Psoas muscle (tissue), 8 donors: ENCODE results near the gene NFE2L2. TPM values are rescaled to one million over a fixed set of nuclear protein-coding genes. Genes with fewer than 3 reads are reported as not detected.
A peak's percentile ranks its signal among the peaks of the same experiment; 100 is the strongest.

ENCODE experiments used
- ATAC-seq, 4 donors: fragments of 200-7000 bp; cut with Tn5 transposase; one replicate each; pipeline ENCODE4 v1.9.1; 2020; ENCODE audit warnings: moderate library complexity in 3 of 4, mild to moderate bottlenecking in 2 of 4
- DNase-seq, 2 donors: peaks; one replicate each; pipeline ENCODE4 v3.0.0-alpha.2; 2020
- H3K27ac ChIP-seq: fragments of 200-600 bp; one replicate; pipeline ENCODE4 v1.8.0; 2022
- H3K27me3 ChIP-seq, 3 donors: fragments of 200-600 bp in 1 of 3; one replicate each; pipeline versions ENCODE4 v1.6.1 to v1.8.0; 2013 to 2022; ENCODE audit warnings: low read length in 2 of 3, mild to moderate bottlenecking in 2 of 3, moderate library complexity in 1 of 3; ENCODE audit not compliant: insufficient read depth in 3 of 3
- H3K36me3 ChIP-seq, 2 donors: fragments of 200-600 bp in 1 of 2; one replicate each; pipeline versions ENCODE4 v1.6.1 to v1.8.0; 2013 to 2022; ENCODE audit warnings: low read depth in 1 of 2, mild to moderate bottlenecking in 1 of 2, moderate library complexity in 1 of 2; ENCODE audit not compliant: insufficient read depth in 1 of 2
- H3K4me1 ChIP-seq: fragments of 200-600 bp; one replicate; pipeline ENCODE4 v1.8.0; 2022
- H3K4me3 ChIP-seq: fragments of 200-600 bp; one replicate; pipeline ENCODE4 v1.8.0; 2022; ENCODE audit warnings: mild to moderate bottlenecking
- H3K9me3 ChIP-seq: fragments of 200-600 bp; one replicate; pipeline ENCODE4 v1.8.0; 2022
- WGBS, 3 donors: extraction: QIAGEN DNeasy Blood & Tissue Kit; methylation state at CpG; one replicate each; pipeline versions ENCODE4 v1.1.6 to v1.1.7; 2013; 5-methylcytosine and 5-hydroxymethylcytosine counted together
- intact Hi-C, 2 donors: fragments of 100-400 bp; cut with DNase I; formaldehyde crosslinking; loops; one replicate each; pipeline versions ENCODE4 v1.11.0 to v1.14.2; 2022
- polyA plus RNA-seq, 3 donors: library from polyadenylated mRNA; stranded (reverse); fragments of 200-250 nt; gene quantifications; one replicate each; pipeline ENCODE4 v1.2.3, GENCODE V29; 2013
- total RNA-seq, 4 donors: library from RNA; stranded (reverse); fragmentation: NEBNext Ultra II Directional in 2 of 4; extraction: Animal tissue kit (Norgen Biotek cat#: 25700) in 2 of 4; gene quantifications; one replicate each; pipeline versions ENCODE4 v1.2.1 to v1.2.4, GENCODE V29; 2021 to 2023
- TF ChIP-seq, protein P1 (sequence below): fragments of 200-600 bp; IDR thresholded peaks from one replicate; pipeline ENCODE4 v1.8.0; 2022; ENCODE audit warnings: antibody characterized with exemption
- donor health status: healthy with polysubstance abuse.
- donor health status: DM: no; HTN: no; CAD: no; lungs with moderate emphysema.
- donor health status: Bipolar disorder and iron deficiency.
- donor health status: healthy.
- donor health status: DM: yes; HTN: yes; CAD: no.
- donor health status: DM: no; HTN: no; CAD: no.
- donor health status: DM: no; HTN: no; CAD: no.
- donor health status: DM: yes; HTN: yes; CAD: no.

Gene NFE2L2
- total and polyA plus RNA-seq, 7 donors = 42.4 to 127 (median 56.6) TPM

DNA sequence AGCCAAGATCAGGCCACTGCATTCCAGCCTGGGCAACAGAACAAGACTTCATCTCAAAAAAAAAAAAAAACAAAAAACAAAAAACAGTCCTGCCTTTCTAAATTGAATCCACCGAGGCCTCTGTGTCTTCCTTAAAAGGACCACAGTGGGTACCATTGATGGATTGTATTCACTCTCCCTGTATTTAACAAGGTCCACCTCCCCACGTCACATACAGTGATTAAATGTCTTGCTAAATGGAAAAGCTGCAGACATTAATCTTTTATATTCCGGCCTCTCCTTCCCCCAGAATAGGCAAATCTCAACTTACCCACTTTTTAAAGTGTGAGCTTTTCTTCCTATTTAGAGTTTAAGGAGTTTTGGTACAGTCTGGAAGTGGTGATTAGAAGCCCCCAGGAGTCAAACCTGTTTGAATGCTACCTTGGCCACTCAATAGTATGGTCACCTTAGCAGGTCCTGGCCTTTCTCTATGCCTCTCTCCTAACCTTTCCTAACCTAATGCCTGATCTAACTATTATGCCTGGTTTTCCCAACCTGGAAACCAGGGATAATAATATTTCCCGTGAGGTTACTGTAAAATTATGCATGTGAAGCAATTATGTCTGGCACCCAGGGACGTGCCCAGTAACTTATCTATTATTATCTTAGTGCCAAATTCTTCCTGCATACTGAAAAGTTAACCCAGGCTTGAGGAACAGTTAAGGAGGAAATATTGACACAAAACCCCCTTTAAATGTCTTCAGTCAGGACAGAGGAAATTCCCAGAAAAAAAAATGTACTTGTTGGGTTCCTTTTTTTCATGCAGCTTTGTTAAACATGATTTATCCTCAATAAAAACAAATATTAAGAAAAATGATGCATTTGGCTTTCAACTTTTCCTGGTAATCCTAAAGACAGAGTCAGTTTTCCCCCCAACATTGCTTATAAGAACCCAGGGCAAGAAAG, 3.1 kb downstream of the NFE2L2 start:
- DNase-seq (no peak), ATAC-seq (no peak)
- Histone ChIP-seq H3K27ac (peak overlapping the region; percentile 99), H3K36me3 (no peaks in the 10 kb centered on the region), H3K9me3 (no peaks in the 10 kb centered on the region), H3K4me3 (peak overlapping the region; percentile 86), H3K4me1 (peaks cover 58% of the 10 kb centered on the region), H3K27me3 (no peaks in the 10 kb centered on the region)
- 9 to 19% (median 11%) methylated on average over 5 of the region's 5 CpGs for WGBS, 3 donors
- TF ChIP-seq, protein P1, sequence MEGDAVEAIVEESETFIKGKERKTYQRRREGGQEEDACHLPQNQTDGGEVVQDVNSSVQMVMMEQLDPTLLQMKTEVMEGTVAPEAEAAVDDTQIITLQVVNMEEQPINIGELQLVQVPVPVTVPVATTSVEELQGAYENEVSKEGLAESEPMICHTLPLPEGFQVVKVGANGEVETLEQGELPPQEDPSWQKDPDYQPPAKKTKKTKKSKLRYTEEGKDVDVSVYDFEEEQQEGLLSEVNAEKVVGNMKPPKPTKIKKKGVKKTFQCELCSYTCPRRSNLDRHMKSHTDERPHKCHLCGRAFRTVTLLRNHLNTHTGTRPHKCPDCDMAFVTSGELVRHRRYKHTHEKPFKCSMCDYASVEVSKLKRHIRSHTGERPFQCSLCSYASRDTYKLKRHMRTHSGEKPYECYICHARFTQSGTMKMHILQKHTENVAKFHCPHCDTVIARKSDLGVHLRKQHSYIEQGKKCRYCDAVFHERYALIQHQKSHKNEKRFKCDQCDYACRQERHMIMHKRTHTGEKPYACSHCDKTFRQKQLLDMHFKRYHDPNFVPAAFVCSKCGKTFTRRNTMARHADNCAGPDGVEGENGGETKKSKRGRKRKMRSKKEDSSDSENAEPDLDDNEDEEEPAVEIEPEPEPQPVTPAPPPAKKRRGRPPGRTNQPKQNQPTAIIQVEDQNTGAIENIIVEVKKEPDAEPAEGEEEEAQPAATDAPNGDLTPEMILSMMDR = no peak
- intact Hi-C loops = loop anchor here (2.0 to 10.0 kb wide), 3 partner anchors 49 to 97 kb away; partner anchors contain the start of gene HNRNPA3 (in 1 of the 2)

DNA sequence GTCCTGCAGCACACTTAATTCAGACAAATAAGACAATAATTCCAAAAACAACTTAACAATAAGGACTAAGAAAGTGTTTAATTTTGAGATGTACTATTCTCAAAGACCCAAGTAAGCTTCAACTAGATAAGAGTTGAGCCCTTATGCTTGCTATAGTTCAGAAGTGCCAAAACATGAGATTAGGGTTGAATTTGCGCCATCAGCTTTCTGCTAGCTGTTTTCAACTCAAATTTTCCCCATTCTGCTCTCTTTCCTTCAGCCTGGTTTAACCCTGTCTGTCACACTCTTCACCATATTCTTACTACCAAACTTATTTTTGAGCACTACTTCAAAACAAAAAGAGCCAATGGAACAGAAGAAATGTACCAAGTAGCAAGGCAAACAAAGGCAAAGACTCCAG, 4.1 kb downstream of the NFE2L2 start:
- DNase-seq (no peak), ATAC-seq (no peak)
- H3K4me3 ChIP-seq = peak overlapping the region; percentile 86
- TF ChIP-seq, protein P1 = no peak
- no peaks in the 10 kb centered on the region for H3K36me3 ChIP-seq
- peak overlapping the region; percentile 14 for H3K27ac ChIP-seq
- intact Hi-C loops = loop anchor here in 1 of 2 donors (10.0 kb wide), 1 partner anchor 96 kb away; no protein-coding TSS in a partner anchor
- H3K9me3 ChIP-seq = no peaks in the 10 kb centered on the region
- H3K27me3 ChIP-seq = no peaks in the 10 kb centered on the region
- 52 to 79% (median 68%) methylated on average over 1 of the region's 1 CpG for WGBS, 3 donors
- H3K4me1 ChIP-seq = peaks cover 58% of the 10 kb centered on the region

DNA sequence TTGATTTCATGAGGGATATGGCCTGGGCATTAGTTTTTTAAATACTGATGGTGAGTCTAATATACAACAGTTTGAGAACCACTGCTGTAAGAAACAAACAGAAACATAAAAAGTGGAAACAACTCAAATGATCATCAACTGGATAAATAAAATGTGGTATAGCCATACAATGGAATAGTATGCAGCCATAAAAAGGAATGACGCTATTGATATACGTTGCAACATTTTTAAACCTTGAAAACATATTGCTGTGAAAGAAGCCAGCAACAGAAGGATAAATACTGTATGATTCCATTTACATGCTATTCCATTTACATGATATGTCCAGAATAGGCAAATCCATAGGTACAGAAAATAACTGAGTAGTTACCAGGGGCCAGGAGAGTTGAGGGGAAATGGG, 6.5 kb downstream of the NFE2L2 start:
- no peak overlapping the region for H3K27ac ChIP-seq
- no peaks in the 10 kb centered on the region for H3K27me3 ChIP-seq
- TF ChIP-seq, protein P1 = no peak
- intact Hi-C loops = no loop called here
- H3K9me3 ChIP-seq = no peaks in the 10 kb centered on the region
- H3K4me1 ChIP-seq = peaks cover 81% of the 10 kb centered on the region
- 96 to 100% (median 98%) methylated on average over 2 of the region's 2 CpGs for WGBS, 3 donors
- H3K4me3 ChIP-seq = no peak overlapping the region
- no peak for DNase-seq
- no peak for ATAC-seq
- peaks cover 0 to 6% of the 10 kb centered on the region in 2 donors for H3K36me3 ChIP-seq

- WGBS, 3 donors = 75 to 88% (median 86%) methylated on average over 5 of the region's 5 CpGs
- intact Hi-C loops = no loop called here
- ATAC-seq (no peak), DNase-seq (no peak)
- TF ChIP-seq, protein P1 = no peak
- Histone ChIP-seq H3K36me3 (peaks cover 0 to 6% of the 10 kb centered on the region in 2 donors), H3K4me1 (peaks cover 87% of the 10 kb centered on the region), H3K27me3 (no peaks in the 10 kb centered on the region), H3K9me3 (no peaks in the 10 kb centered on the region), H3K27ac (peak overlapping the region; percentile 40), H3K4me3 (no peak overlapping the region)
Measured at GRCh38 chr2:177257471-177257870, 7.1 kb downstream of the NFE2L2 start.
